Measurements from ENCODE around the gene TMEM135.
"Not testable (repeated sequence)": the region's sequence is repeated elsewhere in the genome, so short reads cannot be mapped to it uniquely, and the experiment has no call there.

TMEM135 gene

GRCh38 chr11:87256694-87257340, 219.1 kb downstream of the TMEM135 start:
- H3K27me3 ChIP-seq (ENCODE audit: control insufficient read depth, insufficient read depth, low read length) = no peaks in the 10 kb centered on the region
- no peak overlapping the region for H3K27ac ChIP-seq (ENCODE audit: low read depth, low read length)
- no peaks in the 10 kb centered on the region for H3K36me3 ChIP-seq (ENCODE audit: control insufficient read depth, insufficient read depth, low read length)
- no peaks in the 10 kb centered on the region for H3K4me1 ChIP-seq (ENCODE audit: control insufficient read depth, insufficient read depth, low read length)
- H3K4me3 ChIP-seq (ENCODE audit: low read depth, low read length) = no peak overlapping the region
- H3K9me3 ChIP-seq (ENCODE audit: control insufficient read depth, insufficient read depth, low read length) = no peaks in the 10 kb centered on the region
- no peak overlapping the region for H3K9ac ChIP-seq (ENCODE audit: low read depth, low read length)

GRCh38 chr11:87258171-87258833, 220.6 kb downstream of the TMEM135 start:
- no peaks in the 10 kb centered on the region for H3K27me3 ChIP-seq (ENCODE audit: control insufficient read depth, insufficient read depth, low read length)
- no peak overlapping the region for H3K9ac ChIP-seq (ENCODE audit: low read depth, low read length)
- no peak overlapping the region for H3K27ac ChIP-seq (ENCODE audit: low read depth, low read length)
- H3K36me3 ChIP-seq (ENCODE audit: control insufficient read depth, insufficient read depth, low read length) = no peaks in the 10 kb centered on the region
- H3K4me1 ChIP-seq (ENCODE audit: control insufficient read depth, insufficient read depth, low read length) = no peaks in the 10 kb centered on the region
- no peaks in the 10 kb centered on the region for H3K9me3 ChIP-seq (ENCODE audit: control insufficient read depth, insufficient read depth, low read length)
- no peak overlapping the region for H3K4me3 ChIP-seq (ENCODE audit: low read depth, low read length)

GRCh38 chr11:87259736-87260135, 222.0 kb downstream of the TMEM135 start:
- H3K9ac ChIP-seq (ENCODE audit: low read depth, low read length) = no peak overlapping the region
- H3K27ac ChIP-seq (ENCODE audit: low read depth, low read length) = peak overlapping the region; percentile 25
- H3K36me3 ChIP-seq (ENCODE audit: control insufficient read depth, insufficient read depth, low read length) = no peaks in the 10 kb centered on the region
- no peaks in the 10 kb centered on the region for H3K27me3 ChIP-seq (ENCODE audit: control insufficient read depth, insufficient read depth, low read length)
- no peaks in the 10 kb centered on the region for H3K4me1 ChIP-seq (ENCODE audit: control insufficient read depth, insufficient read depth, low read length)
- H3K4me3 ChIP-seq (ENCODE audit: low read depth, low read length) = no peak overlapping the region
- no peaks in the 10 kb centered on the region for H3K9me3 ChIP-seq (ENCODE audit: control insufficient read depth, insufficient read depth, low read length)

GRCh38 chr11:87260811-87261210, 223.1 kb downstream of the TMEM135 start:
- H3K9me3 ChIP-seq (ENCODE audit: control insufficient read depth, insufficient read depth, low read length) = no peaks in the 10 kb centered on the region
- H3K27me3 ChIP-seq (ENCODE audit: control insufficient read depth, insufficient read depth, low read length) = no peaks in the 10 kb centered on the region
- no peak overlapping the region for H3K9ac ChIP-seq (ENCODE audit: low read depth, low read length)
- no peaks in the 10 kb centered on the region for H3K36me3 ChIP-seq (ENCODE audit: control insufficient read depth, insufficient read depth, low read length)
- H3K27ac ChIP-seq (ENCODE audit: low read depth, low read length) = no peak overlapping the region
- H3K4me1 ChIP-seq (ENCODE audit: control insufficient read depth, insufficient read depth, low read length) = no peaks in the 10 kb centered on the region
- no peak overlapping the region for H3K4me3 ChIP-seq (ENCODE audit: low read depth, low read length)

- Histone ChIP-seq H3K9me3 (ENCODE audit: control insufficient read depth, insufficient read depth, low read length) (no peaks in the 10 kb centered on the region), H3K27me3 (ENCODE audit: control insufficient read depth, insufficient read depth, low read length) (no peaks in the 10 kb centered on the region), H3K27ac (ENCODE audit: low read depth, low read length) (no peak overlapping the region), H3K9ac (ENCODE audit: low read depth, low read length) (no peak overlapping the region), H3K4me1 (ENCODE audit: control insufficient read depth, insufficient read depth, low read length) (no peaks in the 10 kb centered on the region), H3K36me3 (ENCODE audit: control insufficient read depth, insufficient read depth, low read length) (no peaks in the 10 kb centered on the region), H3K4me3 (ENCODE audit: low read depth, low read length) (no peak overlapping the region)
Measured at GRCh38 chr11:87263264-87263838, 225.6 kb downstream of the TMEM135 start.

- Histone ChIP-seq H3K9ac (ENCODE audit: low read depth, low read length) (no peak overlapping the region), H3K27me3 (ENCODE audit: control insufficient read depth, insufficient read depth, low read length) (no peaks in the 10 kb centered on the region), H3K27ac (ENCODE audit: low read depth, low read length) (no peak overlapping the region), H3K9me3 (ENCODE audit: control insufficient read depth, insufficient read depth, low read length) (no peaks in the 10 kb centered on the region), H3K36me3 (ENCODE audit: control insufficient read depth, insufficient read depth, low read length) (no peaks in the 10 kb centered on the region), H3K4me1 (ENCODE audit: control insufficient read depth, insufficient read depth, low read length) (no peaks in the 10 kb centered on the region), H3K4me3 (ENCODE audit: low read depth, low read length) (no peak overlapping the region)
Measured at GRCh38 chr11:87263979-87264378, 226.2 kb downstream of the TMEM135 start.

GRCh38 chr11:87265132-87265531, 227.4 kb downstream of the TMEM135 start:
- H3K4me1 ChIP-seq (ENCODE audit: control insufficient read depth, insufficient read depth, low read length) = no peaks in the 10 kb centered on the region
- H3K9ac ChIP-seq (ENCODE audit: low read depth, low read length) = no peak overlapping the region
- H3K27me3 ChIP-seq (ENCODE audit: control insufficient read depth, insufficient read depth, low read length) = no peaks in the 10 kb centered on the region
- H3K9me3 ChIP-seq (ENCODE audit: control insufficient read depth, insufficient read depth, low read length) = no peaks in the 10 kb centered on the region
- no peak overlapping the region for H3K27ac ChIP-seq (ENCODE audit: low read depth, low read length)
- no peaks in the 10 kb centered on the region for H3K36me3 ChIP-seq (ENCODE audit: control insufficient read depth, insufficient read depth, low read length)
- no peak overlapping the region for H3K4me3 ChIP-seq (ENCODE audit: low read depth, low read length)

- H3K27me3 ChIP-seq (ENCODE audit: control insufficient read depth, insufficient read depth, low read length) = no peaks in the 10 kb centered on the region
- H3K9ac ChIP-seq (ENCODE audit: low read depth, low read length) = no peak overlapping the region
- H3K4me3 ChIP-seq (ENCODE audit: low read depth, low read length) = no peak overlapping the region
- no peaks in the 10 kb centered on the region for H3K4me1 ChIP-seq (ENCODE audit: control insufficient read depth, insufficient read depth, low read length)
- H3K27ac ChIP-seq (ENCODE audit: low read depth, low read length) = no peak overlapping the region
- no peaks in the 10 kb centered on the region for H3K9me3 ChIP-seq (ENCODE audit: control insufficient read depth, insufficient read depth, low read length)
- no peaks in the 10 kb centered on the region for H3K36me3 ChIP-seq (ENCODE audit: control insufficient read depth, insufficient read depth, low read length)
Measured at GRCh38 chr11:87265979-87266378, 228.2 kb downstream of the TMEM135 start.

- H3K9me3 ChIP-seq (ENCODE audit: control insufficient read depth, insufficient read depth, low read length) = no peaks in the 10 kb centered on the region
- H3K4me1 ChIP-seq (ENCODE audit: control insufficient read depth, insufficient read depth, low read length) = no peaks in the 10 kb centered on the region
- H3K4me3 ChIP-seq (ENCODE audit: low read depth, low read length) = no peak overlapping the region
- no peaks in the 10 kb centered on the region for H3K27me3 ChIP-seq (ENCODE audit: control insufficient read depth, insufficient read depth, low read length)
- no peak overlapping the region for H3K27ac ChIP-seq (ENCODE audit: low read depth, low read length)
- no peak overlapping the region for H3K9ac ChIP-seq (ENCODE audit: low read depth, low read length)
- no peaks in the 10 kb centered on the region for H3K36me3 ChIP-seq (ENCODE audit: control insufficient read depth, insufficient read depth, low read length)
Measured at GRCh38 chr11:87266751-87267150, 229.0 kb downstream of the TMEM135 start.

GRCh38 chr11:87271951-87272350, 234.2 kb downstream of the TMEM135 start:
- not testable (repeated sequence) for H3K4me3 ChIP-seq (ENCODE audit: low read depth, low read length); H3K27me3 ChIP-seq (ENCODE audit: control insufficient read depth, insufficient read depth, low read length); H3K36me3 ChIP-seq (ENCODE audit: control insufficient read depth, insufficient read depth, low read length); H3K4me1 ChIP-seq (ENCODE audit: control insufficient read depth, insufficient read depth, low read length); H3K9ac ChIP-seq (ENCODE audit: low read depth, low read length); H3K9me3 ChIP-seq (ENCODE audit: control insufficient read depth, insufficient read depth, low read length); H3K27ac ChIP-seq (ENCODE audit: low read depth, low read length)

- Histone ChIP-seq H3K36me3 (ENCODE audit: control insufficient read depth, insufficient read depth, low read length) (no peaks in the 10 kb centered on the region), H3K4me3 (ENCODE audit: low read depth, low read length) (no peak overlapping the region), H3K27ac (ENCODE audit: low read depth, low read length) (no peak overlapping the region), H3K4me1 (ENCODE audit: control insufficient read depth, insufficient read depth, low read length) (peaks cover 6% of the 10 kb centered on the region; the same call in 1 of the 2 replicates), H3K9ac (ENCODE audit: low read depth, low read length) (no peak overlapping the region), H3K27me3 (ENCODE audit: control insufficient read depth, insufficient read depth, low read length) (no peaks in the 10 kb centered on the region), H3K9me3 (ENCODE audit: control insufficient read depth, insufficient read depth, low read length) (no peaks in the 10 kb centered on the region)
Measured at GRCh38 chr11:87275176-87275575, 237.4 kb downstream of the TMEM135 start.
